Measurements from ENCODE around the gene C3. TPM values are rescaled to one million over a fixed set of nuclear protein-coding genes. Genes with fewer than 3 reads are reported as not detected.

Gene C3
- polyA plus RNA-seq, 1 donor: 60.1 TPM

DNA sequence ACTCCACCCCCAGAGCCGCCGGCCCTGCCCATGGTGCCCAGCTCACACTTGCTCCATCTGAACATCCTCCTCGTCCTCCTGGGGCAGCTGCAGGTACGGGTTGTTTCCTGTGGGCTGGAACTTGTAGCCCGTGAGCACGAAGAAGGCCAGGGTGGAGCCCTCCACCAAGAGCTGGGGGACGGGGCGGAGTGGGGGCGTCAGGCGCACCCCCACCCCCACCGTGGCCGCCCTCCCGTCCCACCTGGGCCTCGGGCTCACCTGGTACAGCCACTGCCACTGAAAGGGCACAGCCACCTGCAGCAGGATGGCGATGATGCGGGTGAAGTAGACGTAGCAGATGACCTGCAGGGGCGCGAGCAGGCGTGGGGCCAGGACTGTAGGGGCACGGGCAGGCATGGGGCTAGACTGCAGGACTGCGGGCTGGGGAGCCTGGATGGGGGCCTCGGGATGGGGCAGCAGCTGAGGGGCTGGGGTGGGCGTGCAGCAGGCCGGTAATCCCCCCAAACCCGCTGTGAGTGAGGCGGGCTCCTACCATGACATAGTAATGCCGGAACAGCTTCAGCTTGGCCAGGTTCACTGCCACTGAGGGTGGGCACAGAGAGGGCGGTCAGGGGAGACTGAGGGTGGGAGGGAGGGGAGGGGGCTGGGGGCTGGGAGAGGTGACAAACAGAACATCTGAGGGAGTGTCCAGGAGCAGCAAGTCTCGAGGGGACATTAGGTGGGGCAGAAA is 10.7 kb upstream of the C3 start:
- DNase-seq: no peak

DNA sequence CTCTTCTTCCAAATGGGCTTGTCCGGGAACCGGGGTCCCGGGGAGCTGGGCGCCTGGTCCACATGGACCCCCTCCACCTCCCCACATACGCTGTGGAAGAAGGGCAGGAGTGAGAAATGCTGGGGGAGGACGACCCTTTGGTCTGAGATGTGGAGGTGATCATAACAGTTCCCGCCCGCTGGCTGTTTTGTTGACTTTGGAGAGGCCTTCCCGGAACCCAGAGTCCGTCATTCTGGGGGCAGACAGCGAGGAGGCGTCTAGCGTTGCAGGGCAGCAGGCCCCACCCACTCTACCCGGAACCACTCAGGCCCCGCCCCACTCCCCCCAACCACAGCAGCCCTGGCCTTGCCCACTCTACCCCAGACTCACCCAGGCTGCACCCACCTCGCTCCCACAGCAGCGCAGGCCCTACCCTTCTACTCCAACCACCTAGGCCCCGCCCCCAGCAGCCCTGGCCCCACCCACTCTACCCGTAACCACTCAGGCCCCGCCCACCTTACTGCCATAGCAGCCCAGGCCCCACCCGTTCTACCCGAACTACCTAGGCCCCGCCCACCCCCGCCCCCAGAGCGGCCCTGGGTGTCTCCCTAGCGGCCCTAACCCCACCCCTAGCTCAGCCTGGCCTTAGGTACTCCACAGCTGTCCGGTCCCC is 9.8 kb upstream of the C3 start:
- no peak for DNase-seq

DNA sequence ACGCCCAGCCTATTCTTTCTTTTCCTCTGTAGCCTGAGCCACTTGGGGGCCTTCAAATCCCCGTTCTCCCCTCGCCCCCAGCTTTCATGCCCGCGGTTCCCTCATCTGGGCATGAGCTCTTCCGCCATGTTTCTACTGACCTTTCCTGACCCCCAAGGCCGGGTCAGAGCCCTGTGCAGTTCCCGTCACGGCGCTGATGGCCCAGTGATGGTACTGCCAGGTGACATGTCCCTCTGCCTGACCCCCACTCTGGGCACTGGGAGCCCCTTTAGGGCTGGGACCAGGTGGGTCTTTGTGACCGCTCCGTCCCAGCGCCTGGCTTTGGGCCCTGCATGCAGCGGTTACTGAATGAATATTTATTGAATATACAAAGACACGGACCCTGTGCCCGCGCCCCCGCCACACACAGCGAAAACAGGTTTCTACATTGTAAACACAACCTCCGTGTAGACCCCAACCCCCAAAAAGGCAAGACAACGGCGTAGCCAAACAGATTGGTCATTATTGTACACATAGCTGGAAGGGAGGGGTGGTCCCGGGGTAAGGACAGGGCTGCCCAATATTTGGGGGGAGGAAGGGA is 9.2 kb upstream of the C3 start:
- DNase-seq: no peak

DNA sequence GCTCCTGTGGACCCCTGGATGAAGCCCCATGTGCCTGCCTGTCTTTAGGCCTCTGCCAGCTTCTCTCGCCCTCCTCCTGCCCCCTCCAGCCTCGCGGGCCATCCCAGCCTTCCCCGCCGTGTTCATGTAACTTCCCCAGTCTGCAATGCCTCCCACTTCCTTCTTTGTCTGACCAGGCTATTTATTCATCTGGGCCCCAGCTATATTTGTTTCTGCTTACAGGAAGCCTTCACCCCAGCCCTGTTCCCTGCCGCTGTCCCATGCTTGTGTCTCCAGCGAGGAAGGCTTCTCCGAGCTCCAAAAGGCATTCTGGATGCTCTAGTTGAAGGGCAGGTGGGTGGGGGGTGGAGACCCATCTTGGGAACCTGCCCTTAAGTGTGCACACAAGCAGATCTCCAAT is 7.9 kb upstream of the C3 start:
- DNase-seq: no peak

DNA sequence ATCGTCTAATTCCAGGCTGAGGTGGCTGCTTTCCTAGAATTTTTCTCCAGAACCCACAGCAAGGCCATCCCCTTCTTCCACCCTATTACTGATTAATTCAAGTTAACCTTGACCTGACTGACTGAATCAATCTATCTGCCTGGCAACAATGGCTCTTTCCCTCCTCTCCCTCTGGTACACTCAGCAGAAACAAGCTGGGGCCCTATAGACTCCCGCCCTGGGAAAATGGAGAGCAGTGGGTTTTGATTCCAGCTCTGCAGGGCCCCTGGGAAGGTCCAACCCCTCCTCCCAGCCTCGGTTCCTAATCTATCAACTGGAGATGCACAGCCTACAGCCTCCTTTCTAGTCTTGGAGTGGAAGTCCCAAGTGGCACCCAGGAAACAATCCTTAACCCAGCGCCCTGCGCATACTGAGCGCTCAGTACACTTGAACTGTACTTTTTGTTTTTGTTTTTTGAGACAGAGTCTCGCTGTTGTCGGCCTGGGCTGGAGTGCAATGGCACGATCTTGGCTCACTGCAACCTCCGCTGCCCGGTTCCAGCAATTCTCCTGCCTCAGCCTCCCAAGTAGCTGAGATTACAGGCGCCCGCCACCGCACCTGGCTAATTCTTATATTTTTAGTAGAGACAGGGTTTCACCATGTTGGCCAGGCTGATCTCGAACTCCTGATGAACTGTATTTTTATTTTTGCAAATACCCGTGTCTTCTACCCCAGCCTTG is 5.2 kb upstream of the C3 start:
- DNase-seq: no peak

DNA sequence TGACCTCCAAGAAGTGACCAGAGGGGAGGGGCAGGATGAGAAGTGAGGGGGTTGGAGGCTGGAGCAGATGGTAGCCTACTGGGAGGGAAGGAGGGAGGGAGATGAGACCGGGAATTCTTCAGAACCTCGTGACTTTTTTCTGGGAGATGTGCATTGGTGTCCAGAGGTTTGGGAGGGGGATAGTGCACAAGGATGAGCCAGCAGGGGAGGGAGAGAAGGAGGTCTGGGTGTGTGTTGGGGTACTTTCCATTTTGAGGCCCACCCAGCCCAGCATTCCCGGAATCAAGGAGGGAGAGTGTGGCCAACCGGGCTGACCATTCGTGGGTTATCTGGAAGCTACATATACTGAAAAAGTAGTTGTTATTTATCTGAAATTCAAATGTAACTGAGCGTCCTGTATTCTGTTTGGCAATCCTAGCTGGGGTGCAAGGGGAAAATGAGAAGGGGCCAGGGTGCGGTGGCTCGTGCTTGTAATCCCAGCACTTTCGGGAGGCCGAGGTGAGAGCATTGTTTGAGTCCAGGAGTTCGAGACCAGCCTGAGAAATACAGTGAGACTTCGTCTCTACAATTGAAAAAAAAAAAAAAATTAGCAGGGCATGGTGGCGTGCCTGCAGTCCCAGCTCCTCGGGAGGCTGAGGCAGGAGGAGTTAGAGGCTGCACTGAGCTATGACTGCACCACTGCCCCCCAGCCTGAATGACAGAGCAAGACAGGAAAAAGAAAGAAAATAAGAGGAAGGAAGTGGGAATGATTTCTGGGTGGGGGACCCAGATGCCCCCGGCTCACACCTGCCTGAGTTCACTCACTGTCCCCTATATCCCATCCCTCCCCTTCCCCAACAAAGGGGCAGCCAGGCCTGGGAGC is 4.4 kb upstream of the C3 start:
- DNase-seq: no peak

DNA sequence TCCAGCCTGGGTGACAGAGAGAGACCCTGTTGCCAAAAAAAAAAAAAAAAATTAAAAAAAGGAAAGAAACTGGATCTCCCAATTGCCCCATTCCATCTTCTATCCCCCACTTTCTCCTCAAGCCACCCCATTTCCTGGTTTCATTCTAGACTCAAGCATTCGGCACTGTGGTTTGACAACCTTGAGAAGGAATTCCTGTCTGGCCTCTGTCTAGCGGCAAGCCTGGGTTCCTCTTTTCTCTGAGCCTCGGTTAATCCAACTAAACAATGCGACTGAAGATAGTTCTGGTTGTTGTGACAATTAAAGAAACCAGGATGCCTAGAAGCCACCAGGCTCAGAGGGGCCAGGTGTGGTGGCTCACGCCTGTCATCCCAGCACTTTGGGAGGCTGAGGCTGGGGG is 3.3 kb upstream of the C3 start:
- DNase-seq: no peak

DNA sequence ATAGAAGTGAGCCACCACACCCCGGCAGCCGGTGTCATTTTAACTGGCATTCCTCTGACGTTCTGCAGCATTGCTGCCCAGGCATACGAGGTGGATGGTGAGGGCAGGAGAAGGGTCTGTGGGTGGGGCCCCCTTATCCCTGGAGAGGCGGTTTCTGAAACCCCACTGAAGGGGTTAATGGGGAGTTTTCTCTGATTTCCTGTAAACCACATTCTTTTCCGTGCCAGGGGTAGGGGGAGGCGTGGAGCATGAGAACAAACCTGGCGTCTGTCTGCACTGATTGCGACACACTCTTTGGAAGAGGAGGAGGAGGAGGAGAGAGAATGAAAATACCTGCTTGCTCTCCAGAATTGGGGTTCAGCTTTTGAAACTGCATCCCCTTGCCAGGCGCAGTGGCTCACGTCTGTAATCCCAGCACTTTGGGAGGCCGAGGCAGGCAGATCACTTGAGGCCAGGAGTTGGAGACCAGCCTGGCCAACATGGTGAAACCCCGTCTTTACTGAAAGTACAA is 2.7 kb upstream of the C3 start:
- DNase-seq: no peak

DNA sequence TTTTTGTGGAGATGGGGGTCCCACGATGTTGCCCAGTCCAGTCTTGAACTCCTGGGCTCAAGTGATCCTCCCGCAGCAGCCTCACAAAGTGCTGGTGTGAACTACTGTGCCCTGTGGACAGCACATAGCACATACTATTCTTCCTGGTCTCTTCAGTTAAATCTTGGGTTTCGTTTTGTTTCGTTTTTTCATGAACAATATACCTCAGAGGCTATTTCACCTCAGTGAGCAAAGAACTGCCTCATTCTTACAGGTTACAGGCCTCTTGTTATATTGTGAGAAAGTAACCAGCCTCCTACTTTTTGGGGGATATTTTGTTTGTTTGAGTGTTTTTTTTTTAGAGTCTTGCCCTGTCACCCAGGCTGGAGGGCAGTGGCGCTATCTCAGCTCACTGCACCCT is 1.3 kb upstream of the C3 start:
- DNase-seq: no peak

DNA sequence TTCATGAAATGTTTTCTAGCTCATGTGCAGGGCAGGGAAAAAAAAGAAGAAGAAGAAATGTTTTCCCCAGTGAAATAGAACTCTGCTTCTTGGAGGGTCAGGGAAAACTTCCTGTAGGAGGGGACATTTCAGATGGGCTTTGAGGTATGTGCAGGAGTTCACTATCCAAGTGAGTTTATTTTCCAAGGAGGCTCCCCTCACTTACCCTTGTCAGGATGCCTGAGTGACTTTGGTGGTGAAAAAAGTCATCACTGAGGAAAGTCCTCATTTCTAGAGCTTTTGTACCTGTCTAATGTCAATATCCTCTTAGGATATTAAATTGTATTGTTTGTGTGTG is 656 bp upstream of the C3 start:
- DNase-seq: no peak

DNA sequence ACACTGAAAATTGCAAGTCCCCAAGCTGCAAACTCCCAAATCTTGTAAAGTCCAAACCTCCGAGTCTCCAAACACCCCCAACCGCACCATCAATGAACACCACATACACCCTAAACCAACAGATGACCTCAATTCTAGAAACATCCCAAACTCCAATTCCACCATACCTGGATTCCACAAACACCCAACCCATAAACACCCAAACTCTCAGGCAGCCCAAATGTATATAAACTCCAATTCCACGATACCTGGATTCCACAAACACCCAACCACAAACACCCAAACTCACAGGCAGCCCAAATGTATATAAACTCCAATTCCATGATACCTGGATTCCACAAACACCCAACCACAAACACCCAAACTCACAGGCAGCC is 470 bp downstream of the C3 start:
- no peak for DNase-seq

DNA sequence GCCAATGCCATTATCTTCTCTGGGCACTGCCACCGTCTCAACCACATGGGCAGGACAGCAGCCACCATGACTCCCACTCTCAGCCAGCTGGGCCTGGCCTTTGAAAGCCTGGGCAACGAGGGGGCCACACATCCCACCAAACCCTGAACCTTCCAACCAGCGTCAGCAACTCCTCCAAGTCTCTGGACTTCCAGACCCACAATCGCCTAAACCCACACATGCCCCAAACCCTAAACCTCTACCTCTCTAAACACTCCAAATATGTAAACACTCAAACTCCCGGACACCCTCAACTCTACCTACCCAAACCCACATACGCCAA is 949 bp downstream of the C3 start:
- no peak for DNase-seq

DNA sequence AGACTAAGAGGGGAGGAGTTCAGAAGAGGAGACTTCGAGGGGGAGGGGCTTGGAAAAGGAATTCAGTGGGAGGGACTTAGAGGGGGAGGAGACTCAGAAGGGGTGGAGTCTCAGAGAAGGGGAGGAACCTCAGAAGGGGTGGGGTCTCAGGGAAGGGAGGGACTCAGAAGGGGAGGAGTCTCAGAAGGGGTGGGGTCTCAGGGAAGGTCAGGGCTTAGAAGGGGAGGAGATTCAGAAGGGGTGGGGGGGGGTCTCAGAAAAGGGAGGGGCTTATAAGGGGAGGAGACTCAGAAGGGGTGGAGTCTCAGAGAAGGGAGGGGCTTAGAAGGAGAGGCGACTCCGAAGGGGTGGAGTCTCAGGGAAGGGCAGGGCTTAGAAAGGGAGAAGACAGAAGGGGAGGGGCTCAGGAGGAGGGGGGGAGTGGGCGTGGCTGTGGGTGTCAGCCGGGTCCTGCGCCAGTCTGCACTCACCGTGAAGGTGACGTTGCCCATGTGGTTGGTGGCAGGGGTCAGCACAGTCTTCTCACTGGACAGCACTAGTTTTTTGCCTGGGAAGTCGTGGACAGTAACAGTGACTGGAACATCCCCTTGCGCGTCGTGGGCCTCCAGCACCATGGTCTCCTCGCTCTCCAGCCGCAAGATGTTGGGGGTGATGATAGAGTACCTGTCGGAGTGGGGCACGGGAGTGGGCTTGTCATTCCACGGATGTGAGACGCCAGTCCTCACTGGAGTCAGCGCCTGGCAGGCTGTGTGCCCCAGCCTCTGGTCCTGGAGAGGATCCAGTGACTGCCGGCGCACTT is 1.5 kb downstream of the C3 start:
- DNase-seq: no peak

DNA sequence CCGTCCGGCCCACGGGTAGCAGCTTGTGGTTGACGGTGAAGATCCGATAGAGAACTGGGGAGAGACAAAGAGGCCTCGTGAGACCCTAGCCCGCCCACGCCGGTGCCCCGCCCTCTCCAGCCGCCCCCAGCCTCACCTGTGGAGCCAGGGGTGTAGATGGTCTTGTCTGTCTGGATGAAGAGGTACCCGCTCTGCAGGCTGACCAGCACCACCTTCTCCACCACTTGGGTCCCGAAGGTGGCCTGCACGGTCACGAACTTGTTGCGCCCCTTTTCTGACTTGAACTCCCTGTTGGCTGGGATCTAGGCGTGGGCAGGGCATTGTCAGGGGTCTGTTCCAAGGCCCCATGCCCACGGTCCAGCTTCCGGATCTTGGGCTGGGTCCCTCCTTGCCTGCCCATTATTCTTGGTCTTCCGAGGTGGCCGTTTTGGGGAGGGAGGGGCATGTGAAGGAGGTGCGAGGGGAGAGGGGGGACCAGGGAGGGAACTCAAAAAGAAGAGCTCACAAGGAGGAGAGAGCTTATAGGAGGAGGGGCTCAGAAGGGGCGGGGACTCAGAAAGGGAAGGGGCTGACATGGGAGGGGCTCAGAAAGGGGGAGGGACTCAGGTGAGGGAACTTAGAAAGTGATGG is 2.2 kb downstream of the C3 start:
- no peak for DNase-seq

DNA sequence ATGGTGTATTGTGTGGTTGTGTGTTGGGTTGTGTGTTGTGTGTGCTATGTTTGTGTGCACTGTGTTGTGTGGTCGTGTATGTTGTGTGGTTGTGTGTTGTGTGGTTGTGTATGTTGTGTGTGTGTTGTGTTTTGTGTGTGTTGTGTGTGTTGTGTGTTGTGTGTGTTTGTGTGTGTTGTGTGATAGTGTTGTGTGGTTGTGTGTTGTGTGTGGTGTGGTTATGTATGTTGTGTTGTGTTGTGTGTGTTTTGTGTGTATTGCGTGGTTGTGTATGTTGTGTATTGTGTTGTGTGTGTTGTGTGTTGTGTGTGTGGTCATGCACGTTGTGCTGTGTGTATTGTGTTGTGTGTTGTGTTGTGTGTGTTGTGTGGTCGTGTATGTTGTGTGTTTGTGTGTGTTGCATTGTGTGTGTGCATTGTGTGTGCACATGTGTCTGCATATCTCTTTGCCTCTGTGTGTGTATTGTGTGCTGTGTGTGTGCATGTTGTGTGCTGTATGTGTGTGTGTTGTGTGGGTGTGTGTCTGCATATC is 2.9 kb downstream of the C3 start:
- DNase-seq: no peak

DNA sequence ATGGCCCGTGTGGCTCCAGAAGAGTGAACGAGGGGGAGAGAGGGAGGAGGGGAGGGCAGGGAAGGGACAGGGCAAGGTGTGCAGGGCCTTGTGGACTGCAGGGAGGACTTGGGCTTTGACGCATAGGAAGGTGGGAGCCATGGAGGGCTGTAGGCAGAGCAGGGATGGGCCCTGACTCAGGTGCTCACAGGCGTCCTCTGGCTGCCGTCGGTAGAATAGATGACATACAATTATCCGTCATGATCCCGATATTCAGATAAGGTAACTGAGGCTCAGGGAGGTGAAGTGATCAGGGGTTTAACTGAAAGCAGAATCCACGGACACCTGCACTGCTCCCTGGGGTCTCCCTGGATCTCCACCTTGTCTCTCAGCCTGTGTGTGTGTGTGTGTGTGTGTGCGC is 3.4 kb downstream of the C3 start:
- no peak for DNase-seq

DNA sequence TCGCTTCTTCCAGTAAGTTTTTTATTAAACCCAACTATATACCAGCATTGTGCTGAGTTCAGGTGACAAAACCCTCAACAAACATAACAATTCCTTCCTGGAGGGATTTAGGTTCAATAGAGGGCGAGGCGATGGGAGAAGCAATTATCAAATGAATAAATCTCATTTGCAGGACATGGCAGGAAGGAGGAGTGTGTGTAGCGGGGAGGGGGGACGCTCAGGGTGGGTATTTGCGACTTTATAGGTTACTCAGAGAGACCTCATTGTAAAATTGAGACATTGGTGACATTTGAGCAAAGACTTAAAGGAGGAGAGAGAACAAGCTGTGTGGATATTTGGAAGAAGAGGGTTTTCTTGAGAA is 3.9 kb downstream of the C3 start:
- DNase-seq: no peak

DNA sequence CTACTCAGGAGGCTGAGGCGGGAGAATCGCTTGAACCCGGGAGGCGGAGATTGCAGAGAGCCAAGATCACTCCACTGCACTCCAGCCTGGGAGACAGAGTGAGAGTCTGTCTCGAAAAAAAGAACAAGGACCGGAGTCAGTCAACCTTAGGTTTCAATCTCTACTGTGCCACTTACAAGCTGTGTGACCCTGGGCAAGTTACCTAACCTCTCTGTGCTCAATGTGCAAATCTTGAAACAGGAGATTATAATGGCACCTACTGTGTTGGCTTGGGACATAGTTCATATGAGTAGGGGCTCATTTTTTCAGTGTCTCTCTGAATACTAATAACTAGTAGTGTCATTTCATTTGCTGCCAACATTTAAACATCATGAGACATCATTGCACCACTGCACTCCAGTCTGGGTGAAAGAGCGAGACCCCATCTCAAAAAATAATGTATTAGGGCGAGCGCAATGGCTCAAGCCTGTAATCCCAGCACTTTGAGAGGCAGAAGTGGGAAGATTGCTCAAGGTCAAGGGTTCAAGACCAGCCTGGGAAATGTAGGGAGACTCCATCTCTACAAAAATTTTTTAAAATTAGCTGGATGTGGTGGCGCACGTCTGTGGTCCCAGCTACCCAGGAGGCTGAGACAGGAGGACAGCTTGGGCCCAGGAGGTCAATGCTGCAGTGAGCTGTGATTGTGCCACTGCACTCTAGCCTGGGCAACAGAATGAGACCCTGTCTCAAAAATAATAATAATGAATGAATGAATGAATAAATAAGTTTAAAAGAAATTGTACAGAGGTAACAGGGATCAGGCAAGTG is 5.5 kb downstream of the C3 start:
- no peak for DNase-seq

DNA sequence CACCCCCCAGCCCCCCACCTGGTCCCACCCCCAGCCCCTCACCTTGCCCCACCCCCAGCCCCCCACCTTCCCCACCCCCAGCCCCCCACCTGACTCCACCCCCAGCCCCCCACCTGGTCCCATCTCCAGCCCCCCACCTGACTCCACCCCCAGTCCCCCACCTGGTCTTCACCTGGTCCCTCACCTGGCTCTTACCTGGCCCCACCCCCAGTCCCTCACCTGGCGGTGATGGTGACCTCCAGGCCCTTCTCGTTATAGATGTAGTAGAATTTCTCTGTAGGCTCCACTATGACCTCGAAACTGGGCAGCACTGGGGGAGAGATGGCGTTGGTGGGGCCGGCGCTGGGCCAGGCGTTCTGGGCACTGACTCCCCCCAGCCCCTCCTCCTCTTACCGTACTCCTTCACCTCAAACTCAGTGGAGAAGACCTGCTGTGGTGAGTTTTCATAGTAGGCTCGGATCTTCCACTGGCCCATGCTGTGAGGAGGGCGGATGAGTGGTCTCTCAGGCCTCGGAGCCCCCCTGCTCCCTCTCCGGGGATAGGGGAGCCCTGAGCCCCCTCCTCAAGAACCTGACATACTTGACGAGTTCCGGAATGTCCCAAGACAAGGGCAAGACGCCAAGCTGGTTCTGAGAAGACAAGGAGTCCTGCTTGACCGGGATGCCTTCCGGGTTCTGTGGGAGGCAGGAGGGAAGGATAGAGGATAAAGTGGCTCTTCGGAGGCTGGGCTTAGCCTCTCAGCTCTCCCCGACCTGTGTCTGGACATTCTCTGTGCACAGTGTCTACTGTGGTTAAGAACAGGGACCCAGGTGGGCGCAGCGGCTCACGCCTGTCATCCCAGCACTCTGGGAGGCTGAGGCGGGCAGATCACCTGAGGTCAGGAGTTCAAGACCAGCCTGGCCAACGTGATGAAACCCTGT is 6.4 kb downstream of the C3 start:
- no peak for DNase-seq
